Gastroesophageal sphincter (tissue), 3 donors: Measurements from ENCODE around the gene TGFB1I1.

Experiments
- EP300 ChIP-seq: sonication (generic); formaldehyde crosslinking; IDR thresholded peaks from one replicate; pipeline ENCODE4 v1.6.1; 2017; ENCODE audit warnings: antibody characterized with exemption, mild to moderate bottlenecking
- POLR2A ChIP-seq, 2 donors: fragments of 450-650 bp; IDR thresholded peaks; one replicate each; pipeline ENCODE4 v1.6.1; 2017; ENCODE audit warnings: antibody characterized with exemption in 2 of 2, mild to moderate bottlenecking in 2 of 2, moderate library complexity in 1 of 2
- POLR2AphosphoS5 ChIP-seq: sonication (generic); formaldehyde crosslinking; IDR thresholded peaks from one replicate; pipeline ENCODE4 v1.6.1; 2017; ENCODE audit warnings: antibody characterized with exemption
- TF ChIP-seq, protein P1 (sequence below), 4 experiments: fragments of 200-600 bp in 2 of 4; fragments of 450-650 bp in 2 of 4; sonication (generic) in 1 of 4; IDR thresholded peaks; one replicate each; pipeline ENCODE4 v1.5.1; 2017 to 2019; ENCODE audit warnings: antibody characterized with exemption in 4 of 4, mild to moderate bottlenecking in 2 of 4, moderate library complexity in 2 of 4

DNA sequence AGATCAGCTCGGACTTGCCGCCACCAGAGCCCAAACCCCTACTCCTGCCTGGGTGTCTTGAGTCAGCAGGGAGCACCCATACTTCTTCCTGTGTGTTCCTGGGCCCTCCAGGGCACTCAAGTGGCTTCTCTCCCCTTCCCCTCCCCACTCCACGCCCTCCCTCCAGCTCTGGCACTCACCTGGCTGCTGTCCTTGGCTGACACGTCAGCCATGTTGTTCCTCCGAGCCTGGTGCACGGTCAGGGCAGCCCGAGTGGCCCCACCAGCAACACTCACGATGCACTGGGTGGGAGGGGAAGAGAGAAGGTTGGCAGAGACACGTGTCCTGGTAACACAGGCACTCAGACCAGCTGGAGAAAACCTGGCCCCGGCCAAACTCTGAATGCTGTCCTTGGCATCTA, 24.7 kb downstream of the TGFB1I1 start:
- TF ChIP-seq, protein P1, sequence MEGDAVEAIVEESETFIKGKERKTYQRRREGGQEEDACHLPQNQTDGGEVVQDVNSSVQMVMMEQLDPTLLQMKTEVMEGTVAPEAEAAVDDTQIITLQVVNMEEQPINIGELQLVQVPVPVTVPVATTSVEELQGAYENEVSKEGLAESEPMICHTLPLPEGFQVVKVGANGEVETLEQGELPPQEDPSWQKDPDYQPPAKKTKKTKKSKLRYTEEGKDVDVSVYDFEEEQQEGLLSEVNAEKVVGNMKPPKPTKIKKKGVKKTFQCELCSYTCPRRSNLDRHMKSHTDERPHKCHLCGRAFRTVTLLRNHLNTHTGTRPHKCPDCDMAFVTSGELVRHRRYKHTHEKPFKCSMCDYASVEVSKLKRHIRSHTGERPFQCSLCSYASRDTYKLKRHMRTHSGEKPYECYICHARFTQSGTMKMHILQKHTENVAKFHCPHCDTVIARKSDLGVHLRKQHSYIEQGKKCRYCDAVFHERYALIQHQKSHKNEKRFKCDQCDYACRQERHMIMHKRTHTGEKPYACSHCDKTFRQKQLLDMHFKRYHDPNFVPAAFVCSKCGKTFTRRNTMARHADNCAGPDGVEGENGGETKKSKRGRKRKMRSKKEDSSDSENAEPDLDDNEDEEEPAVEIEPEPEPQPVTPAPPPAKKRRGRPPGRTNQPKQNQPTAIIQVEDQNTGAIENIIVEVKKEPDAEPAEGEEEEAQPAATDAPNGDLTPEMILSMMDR (IDR thresholded peaks at IDR 0.05) = no peak
- TF ChIP-seq POLR2A (IDR thresholded peaks at IDR 0.05) (no peak), POLR2AphosphoS5 (no peak), EP300 (no peak)
